Measurements from ENCODE around the gene NFYA. TPM values are rescaled to one million over a fixed set of nuclear protein-coding genes. Genes with fewer than 3 reads are reported as not detected.

The NFYA gene
- total RNA-seq, 4 donors from 2014 or later = 11.2 to 32.7 (median 16.0) TPM

GRCh38 chr6:41132254-41132653 is 59.5 kb downstream of the NFYA start:
- H3K27ac ChIP-seq = no peak overlapping the region
- DNase-seq (ENCODE audit: low spot score in 2 of 2) = no peak
- H3K4me3 ChIP-seq = no peak overlapping the region
- H3K9me3 ChIP-seq = no peaks in the 10 kb centered on the region
- H3K4me1 ChIP-seq = no peaks in the 10 kb centered on the region
- WGBS, 2 donors = 43 to 53% methylated on average over 2 of the region's 2 CpGs
- TF ChIP-seq CTCF (IDR thresholded peaks at IDR 0.05) (no peak), EP300 (IDR thresholded peaks at IDR 0.05) (no peak), POLR2A (IDR thresholded peaks at IDR 0.05) (no peak)
- H3K36me3 ChIP-seq = peaks cover 0 to 48% (median 0%) of the 10 kb centered on the region in 3 donors
- H3K27me3 ChIP-seq = no peaks in the 10 kb centered on the region

GRCh38 chr6:41135062-41135832 is 62.5 kb downstream of the NFYA start:
- H3K4me3 ChIP-seq = no peak overlapping the region
- no peak for TF ChIP-seq POLR2A (IDR thresholded peaks at IDR 0.05)
- TF ChIP-seq EP300 (IDR thresholded peaks at IDR 0.05) = no peak
- no peak for TF ChIP-seq CTCF (IDR thresholded peaks at IDR 0.05)
- no peaks in the 10 kb centered on the region for H3K27me3 ChIP-seq
- no peak overlapping the region for H3K27ac ChIP-seq
- DNase-seq (ENCODE audit: low spot score in 2 of 2) = no peak
- WGBS, 2 donors = 87% methylated on average over 3 of the region's 3 CpGs
- H3K9me3 ChIP-seq = no peaks in the 10 kb centered on the region
- no peaks in the 10 kb centered on the region for H3K4me1 ChIP-seq
- H3K36me3 ChIP-seq = peaks cover 0 to 67% (median 0%) of the 10 kb centered on the region in 3 donors

GRCh38 chr6:41136911-41137310 is 64.1 kb downstream of the NFYA start:
- no peak for TF ChIP-seq EP300 (IDR thresholded peaks at IDR 0.05)
- no peak for TF ChIP-seq POLR2A (IDR thresholded peaks at IDR 0.05)
- H3K4me3 ChIP-seq = no peak overlapping the region
- H3K4me1 ChIP-seq = no peaks in the 10 kb centered on the region
- H3K27ac ChIP-seq = no peak overlapping the region
- peaks cover 0 to 83% (median 0%) of the 10 kb centered on the region in 3 donors for H3K36me3 ChIP-seq
- H3K9me3 ChIP-seq = no peaks in the 10 kb centered on the region
- DNase-seq (ENCODE audit: low spot score in 2 of 2) = no peak
- H3K27me3 ChIP-seq = no peaks in the 10 kb centered on the region

GRCh38 chr6:41147917-41148316 is 75.1 kb downstream of the NFYA start:
- 91 to 100% methylated on average over 1 of the region's 1 CpG for WGBS, 2 donors
- TF ChIP-seq POLR2A (IDR thresholded peaks at IDR 0.05) = no peak
- no peak for TF ChIP-seq EP300 (IDR thresholded peaks at IDR 0.05)
- TF ChIP-seq CTCF (IDR thresholded peaks at IDR 0.05) = no peak
- DNase-seq (ENCODE audit: low spot score in 2 of 2) = no peak
- Histone ChIP-seq H3K4me1 (no peaks in the 10 kb centered on the region), H3K4me3 (no peak overlapping the region), H3K36me3 (peaks cover 0 to 49% (median 0%) of the 10 kb centered on the region in 3 donors), H3K27ac (no peak overlapping the region), H3K9me3 (no peaks in the 10 kb centered on the region), H3K27me3 (no peaks in the 10 kb centered on the region)

Other genes with a start within 250 kb of the NFYA start
- 1 to 10 TPM in 3 of 4 donors, under 1 TPM in 1; 0.90 to 7.6 (median 1.5) TPM for gene UNC5CL, start 33.8 kb upstream of the NFYA start, total RNA-seq
- gene TSPO2, start 30.5 kb upstream of the NFYA start, total RNA-seq = not detected
- gene APOBEC2, start 19.8 kb upstream of the NFYA start, total RNA-seq = not detected
- gene OARD1, start 618 bp upstream of the NFYA start, total RNA-seq = 10 to 100 TPM; 12.3 to 25.6 (median 17.3) TPM
- 1 to 10 TPM in 2 of 4 donors, under 1 TPM in 1, not detected in 1; 0.63 to 4.5 (median 2.2) TPM for gene TREML1, start 81.4 kb downstream of the NFYA start, total RNA-seq
- gene TREM2, start 90.1 kb downstream of the NFYA start, total RNA-seq = 10 to 100 TPM; 10.0 to 46.1 (median 14.3) TPM
- gene TREML2, start 128.2 kb downstream of the NFYA start, total RNA-seq = not detected
- gene TREML4, start 155.4 kb downstream of the NFYA start, total RNA-seq = not detected
- 1 to 10 TPM; 1.1 to 3.3 (median 2.1) TPM for gene TREM1, start 213.7 kb downstream of the NFYA start, total RNA-seq

All from tibial nerve (tissue), 4 donors.